ENCODE measurements around the gene PLEKHG4B.

PLEKHG4B gene

GRCh38 chr5:76358-77169 lies 15.4 kb upstream of the PLEKHG4B start:
- Histone ChIP-seq H3K36me3 (ENCODE audit: control insufficient read depth in 1 of 2, insufficient read depth in 2 of 2, low read length in 2 of 2) (no peaks in the 10 kb centered on the region), H3K4me3 (ENCODE audit: low read depth in 1 of 2, low read length in 2 of 2) (no peak overlapping the region), H3K27ac (ENCODE audit: low read depth, low read length) (no peak overlapping the region), H3K4me1 (ENCODE audit: control insufficient read depth in 1 of 2, insufficient read depth in 2 of 2, low read length in 2 of 2) (no peaks in the 10 kb centered on the region), H3K9ac (ENCODE audit: low read depth in 1 of 2, low read length in 2 of 2) (no peak overlapping the region), H3K9me3 (ENCODE audit: control insufficient read depth in 1 of 2, low read length in 2 of 2) (no peaks in the 10 kb centered on the region), H3K27me3 (ENCODE audit: control insufficient read depth in 1 of 2, insufficient read depth in 2 of 2, low read length in 2 of 2) (peaks cover 2 to 16% of the 10 kb centered on the region in 2 donors)

GRCh38 chr5:77170-77501 lies 14.8 kb upstream of the PLEKHG4B start:
- Histone ChIP-seq H3K36me3 (ENCODE audit: control insufficient read depth in 1 of 2, insufficient read depth in 2 of 2, low read length in 2 of 2) (no peaks in the 10 kb centered on the region), H3K27ac (ENCODE audit: low read depth, low read length) (no peak overlapping the region), H3K9ac (ENCODE audit: low read depth in 1 of 2, low read length in 2 of 2) (no peak overlapping the region), H3K27me3 (ENCODE audit: control insufficient read depth in 1 of 2, insufficient read depth in 2 of 2, low read length in 2 of 2) (peaks cover 8 to 22% of the 10 kb centered on the region in 2 donors), H3K9me3 (ENCODE audit: control insufficient read depth in 1 of 2, low read length in 2 of 2) (no peaks in the 10 kb centered on the region), H3K4me3 (ENCODE audit: low read depth in 1 of 2, low read length in 2 of 2) (no peak overlapping the region), H3K4me1 (ENCODE audit: control insufficient read depth in 1 of 2, insufficient read depth in 2 of 2, low read length in 2 of 2) (no peaks in the 10 kb centered on the region)

DNA sequence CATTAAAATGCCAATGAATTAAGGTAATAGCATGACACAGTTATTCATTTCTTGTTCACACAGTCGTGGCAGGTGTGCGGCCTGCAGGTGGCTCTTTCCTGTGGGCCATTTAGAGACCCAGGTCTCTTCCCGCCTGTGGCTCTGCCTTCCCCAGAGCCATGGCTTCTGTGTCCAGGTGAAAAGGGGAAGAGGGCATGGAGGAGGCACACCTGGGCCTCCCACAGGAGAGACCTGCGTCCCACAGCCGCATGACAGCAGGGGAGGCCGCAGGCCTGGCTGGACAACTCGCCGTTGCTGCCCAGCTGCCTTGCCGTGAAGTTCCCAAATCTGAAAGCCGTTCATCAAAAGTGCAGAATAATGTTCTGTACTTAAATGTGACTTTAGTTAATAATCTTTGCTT lies 14.4 kb upstream of the PLEKHG4B start:
- Histone ChIP-seq H3K27ac (ENCODE audit: low read depth, low read length) (no peak overlapping the region), H3K9ac (ENCODE audit: low read depth in 1 of 2, low read length in 2 of 2) (no peak overlapping the region), H3K36me3 (ENCODE audit: control insufficient read depth in 1 of 2, insufficient read depth in 2 of 2, low read length in 2 of 2) (no peaks in the 10 kb centered on the region), H3K9me3 (ENCODE audit: control insufficient read depth in 1 of 2, low read length in 2 of 2) (no peaks in the 10 kb centered on the region), H3K4me1 (ENCODE audit: control insufficient read depth in 1 of 2, insufficient read depth in 2 of 2, low read length in 2 of 2) (no peaks in the 10 kb centered on the region), H3K4me3 (ENCODE audit: low read depth in 1 of 2, low read length in 2 of 2) (no peak overlapping the region), H3K27me3 (ENCODE audit: control insufficient read depth in 1 of 2, insufficient read depth in 2 of 2, low read length in 2 of 2) (peaks cover 12 to 22% of the 10 kb centered on the region in 2 donors)

GRCh38 chr5:77957-78804 lies 13.8 kb upstream of the PLEKHG4B start:
- H3K9ac ChIP-seq (ENCODE audit: low read depth in 1 of 2, low read length in 2 of 2) = no peak overlapping the region
- no peaks in the 10 kb centered on the region for H3K9me3 ChIP-seq (ENCODE audit: control insufficient read depth in 1 of 2, low read length in 2 of 2)
- H3K27ac ChIP-seq (ENCODE audit: low read depth, low read length) = no peak overlapping the region
- peaks cover 15 to 22% of the 10 kb centered on the region in 2 donors for H3K27me3 ChIP-seq (ENCODE audit: control insufficient read depth in 1 of 2, insufficient read depth in 2 of 2, low read length in 2 of 2)
- no peak overlapping the region for H3K4me3 ChIP-seq (ENCODE audit: low read depth in 1 of 2, low read length in 2 of 2)
- no peaks in the 10 kb centered on the region for H3K36me3 ChIP-seq (ENCODE audit: control insufficient read depth in 1 of 2, insufficient read depth in 2 of 2, low read length in 2 of 2)
- H3K4me1 ChIP-seq (ENCODE audit: control insufficient read depth in 1 of 2, insufficient read depth in 2 of 2, low read length in 2 of 2) = no peaks in the 10 kb centered on the region

GRCh38 chr5:78805-79149 lies 13.2 kb upstream of the PLEKHG4B start:
- H3K36me3 ChIP-seq (ENCODE audit: control insufficient read depth in 1 of 2, insufficient read depth in 2 of 2, low read length in 2 of 2) = no peaks in the 10 kb centered on the region
- H3K27ac ChIP-seq (ENCODE audit: low read depth, low read length) = no peak overlapping the region
- H3K4me3 ChIP-seq (ENCODE audit: low read depth in 1 of 2, low read length in 2 of 2) = no peak overlapping the region
- no peaks in the 10 kb centered on the region for H3K4me1 ChIP-seq (ENCODE audit: control insufficient read depth in 1 of 2, insufficient read depth in 2 of 2, low read length in 2 of 2)
- H3K27me3 ChIP-seq (ENCODE audit: control insufficient read depth in 1 of 2, insufficient read depth in 2 of 2, low read length in 2 of 2) = peaks cover 15 to 22% of the 10 kb centered on the region in 2 donors
- H3K9me3 ChIP-seq (ENCODE audit: control insufficient read depth in 1 of 2, low read length in 2 of 2) = no peaks in the 10 kb centered on the region
- H3K9ac ChIP-seq (ENCODE audit: low read depth in 1 of 2, low read length in 2 of 2) = no peak overlapping the region

GRCh38 chr5:79263-79662 lies 12.7 kb upstream of the PLEKHG4B start:
- no peak overlapping the region for H3K27ac ChIP-seq (ENCODE audit: low read depth, low read length)

GRCh38 chr5:79821-80220 lies 12.1 kb upstream of the PLEKHG4B start:
- Histone ChIP-seq H3K4me1 (ENCODE audit: control insufficient read depth in 1 of 2, insufficient read depth in 2 of 2, low read length in 2 of 2) (no peaks in the 10 kb centered on the region), H3K4me3 (ENCODE audit: low read depth in 1 of 2, low read length in 2 of 2) (no peak overlapping the region), H3K36me3 (ENCODE audit: control insufficient read depth in 1 of 2, insufficient read depth in 2 of 2, low read length in 2 of 2) (no peaks in the 10 kb centered on the region), H3K9ac (ENCODE audit: low read depth in 1 of 2, low read length in 2 of 2) (no peak overlapping the region), H3K27ac (ENCODE audit: low read depth, low read length) (no peak overlapping the region), H3K27me3 (ENCODE audit: control insufficient read depth in 1 of 2, insufficient read depth in 2 of 2, low read length in 2 of 2) (peaks cover 15 to 20% of the 10 kb centered on the region in 2 donors), H3K9me3 (ENCODE audit: control insufficient read depth in 1 of 2, low read length in 2 of 2) (no peaks in the 10 kb centered on the region)

More at GRCh38 chr5:79263-79662, 12.7 kb upstream of the PLEKHG4B start:
- H3K9ac ChIP-seq (ENCODE audit: low read depth in 1 of 2, low read length in 2 of 2) = no peak overlapping the region
- no peaks in the 10 kb centered on the region for H3K4me1 ChIP-seq (ENCODE audit: control insufficient read depth in 1 of 2, insufficient read depth in 2 of 2, low read length in 2 of 2)
- peaks cover 15 to 21% of the 10 kb centered on the region in 2 donors for H3K27me3 ChIP-seq (ENCODE audit: control insufficient read depth in 1 of 2, insufficient read depth in 2 of 2, low read length in 2 of 2)
- no peak overlapping the region for H3K4me3 ChIP-seq (ENCODE audit: low read depth in 1 of 2, low read length in 2 of 2)
- H3K9me3 ChIP-seq (ENCODE audit: control insufficient read depth in 1 of 2, low read length in 2 of 2) = no peaks in the 10 kb centered on the region
- H3K36me3 ChIP-seq (ENCODE audit: control insufficient read depth in 1 of 2, insufficient read depth in 2 of 2, low read length in 2 of 2) = no peaks in the 10 kb centered on the region

DNA sequence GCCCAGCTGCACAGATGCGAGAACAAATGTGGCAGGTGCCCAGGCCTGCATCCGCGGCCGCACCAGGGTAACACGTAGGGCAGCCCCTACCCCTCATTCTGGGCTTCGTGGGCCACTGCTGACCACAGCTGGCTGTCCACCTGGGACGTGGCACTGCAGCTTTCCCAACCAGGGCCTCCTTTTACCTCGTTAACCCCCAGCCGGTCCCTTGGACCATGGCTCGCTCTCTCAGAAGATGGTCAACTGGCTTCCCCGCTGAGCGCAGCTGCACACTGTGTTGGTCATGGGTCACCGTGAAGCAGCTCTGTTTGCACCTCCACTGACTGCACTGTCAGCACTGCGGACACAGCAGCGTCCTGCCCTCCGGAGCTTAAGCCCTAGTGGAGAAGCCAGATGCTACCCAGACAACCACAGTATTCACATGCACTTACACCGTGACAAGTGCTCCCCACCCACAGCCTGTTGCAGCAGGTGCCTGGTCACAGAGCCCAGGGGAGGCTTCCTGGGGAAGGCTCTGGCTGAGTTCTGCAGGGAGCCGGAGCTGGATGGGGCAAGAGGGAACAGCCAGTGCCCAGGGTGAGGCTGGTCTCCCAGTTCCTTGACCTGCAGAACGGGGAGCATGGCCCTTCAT lies 10.5 kb upstream of the PLEKHG4B start:
- no peak overlapping the region for H3K4me3 ChIP-seq (ENCODE audit: low read depth in 1 of 2, low read length in 2 of 2)
- H3K4me1 ChIP-seq (ENCODE audit: control insufficient read depth in 1 of 2, insufficient read depth in 2 of 2, low read length in 2 of 2) = no peaks in the 10 kb centered on the region
- no peak overlapping the region for H3K27ac ChIP-seq (ENCODE audit: low read depth, low read length)
- no peaks in the 10 kb centered on the region for H3K36me3 ChIP-seq (ENCODE audit: control insufficient read depth in 1 of 2, insufficient read depth in 2 of 2, low read length in 2 of 2)
- H3K27me3 ChIP-seq (ENCODE audit: control insufficient read depth in 1 of 2, insufficient read depth in 2 of 2, low read length in 2 of 2) = peaks cover 13 to 15% of the 10 kb centered on the region in 2 donors
- H3K9ac ChIP-seq (ENCODE audit: low read depth in 1 of 2, low read length in 2 of 2) = no peak overlapping the region
- no peaks in the 10 kb centered on the region for H3K9me3 ChIP-seq (ENCODE audit: control insufficient read depth in 1 of 2, low read length in 2 of 2)

- Histone ChIP-seq H3K36me3 (ENCODE audit: control insufficient read depth in 1 of 2, insufficient read depth in 2 of 2, low read length in 2 of 2) (no peaks in the 10 kb centered on the region), H3K27me3 (ENCODE audit: control insufficient read depth in 1 of 2, insufficient read depth in 2 of 2, low read length in 2 of 2) (peaks cover 11 to 15% of the 10 kb centered on the region in 2 donors), H3K4me3 (ENCODE audit: low read depth in 1 of 2, low read length in 2 of 2) (no peak overlapping the region), H3K9me3 (ENCODE audit: control insufficient read depth in 1 of 2, low read length in 2 of 2) (no peaks in the 10 kb centered on the region), H3K9ac (ENCODE audit: low read depth in 1 of 2, low read length in 2 of 2) (no peak overlapping the region), H3K27ac (ENCODE audit: low read depth, low read length) (no peak overlapping the region), H3K4me1 (ENCODE audit: control insufficient read depth in 1 of 2, insufficient read depth in 2 of 2, low read length in 2 of 2) (no peaks in the 10 kb centered on the region)
Measured at GRCh38 chr5:82097-82496, 9.9 kb upstream of the PLEKHG4B start.

DNA sequence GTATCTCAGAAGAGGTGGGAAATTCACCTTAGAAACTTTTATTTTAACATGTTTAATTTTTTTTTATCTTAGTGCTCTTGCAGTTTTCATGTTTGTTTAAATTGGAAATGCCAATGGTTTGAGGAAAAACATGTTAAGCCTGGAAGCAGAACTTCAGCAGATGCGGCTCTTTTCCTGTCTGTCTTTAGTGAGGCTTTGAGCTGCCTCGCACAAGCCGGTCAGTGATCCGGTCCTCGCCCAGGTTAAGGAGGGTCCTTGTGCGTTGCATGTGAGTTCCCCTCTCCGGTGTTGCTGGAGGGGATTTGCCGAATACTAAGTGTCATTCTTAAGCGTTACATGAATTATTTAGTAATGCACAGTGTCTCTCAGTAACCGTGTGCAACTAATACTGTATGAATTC lies 9.4 kb upstream of the PLEKHG4B start:
- Histone ChIP-seq H3K4me1 (ENCODE audit: control insufficient read depth in 1 of 2, insufficient read depth in 2 of 2, low read length in 2 of 2) (no peaks in the 10 kb centered on the region), H3K36me3 (ENCODE audit: control insufficient read depth in 1 of 2, insufficient read depth in 2 of 2, low read length in 2 of 2) (no peaks in the 10 kb centered on the region), H3K9me3 (ENCODE audit: control insufficient read depth in 1 of 2, low read length in 2 of 2) (no peaks in the 10 kb centered on the region)

More for the DNA sequence above, 9.4 kb upstream of the PLEKHG4B start:
- H3K27ac ChIP-seq (ENCODE audit: low read depth, low read length) = no peak overlapping the region
- H3K9ac ChIP-seq (ENCODE audit: low read depth in 1 of 2, low read length in 2 of 2) = no peak overlapping the region
- H3K27me3 ChIP-seq (ENCODE audit: control insufficient read depth in 1 of 2, insufficient read depth in 2 of 2, low read length in 2 of 2) = peaks cover 11 to 15% of the 10 kb centered on the region in 2 donors
- H3K4me3 ChIP-seq (ENCODE audit: low read depth in 1 of 2, low read length in 2 of 2) = no peak overlapping the region
